Activated CD8-positive, alpha-beta T cell treated with anti-CD3 and anti-CD28 coated beads for 36 hours (primary cell): ENCODE measurements around the gene FBXO24. TPM values are rescaled to one million over a fixed set of nuclear protein-coding genes. Genes with fewer than 3 reads are reported as not detected.

Experiments used
- ATAC-seq: fragments of 200-7000 bp; cut with Tn5 transposase; one replicate; pipeline ENCODE4 v1.10.0; 2021; ENCODE audit warnings: mild to moderate bottlenecking, moderate library complexity
- CTCF ChIA-PET: fragments of 350-600 bp; sonication (Branson Sonifier 250); formaldehyde crosslinking; loops from one replicate; lab custom pipeline; 2021; ENCODE audit warnings: antibody characterized with exemption; lab: Charles Lee
- POLR2A ChIA-PET: fragments of 350-600 bp; sonication (Branson Sonifier 250); formaldehyde crosslinking; loops from one replicate; lab custom pipeline; 2021; ENCODE audit warnings: antibody characterized with exemption; lab: Charles Lee
- DNase-seq: peaks from one replicate; pipeline ENCODE4 v3.0.0-alpha.2; 2020
- H3K27ac Mint-ChIP-seq: one replicate; pipeline ENCODE4 v1.8.0; 2021; ENCODE audit warnings: mild to moderate bottlenecking, mixed read lengths
- H3K27me3 Mint-ChIP-seq: one replicate; pipeline ENCODE4 v1.8.0; 2021; ENCODE audit warnings: mixed read lengths
- H3K36me3 Mint-ChIP-seq: one replicate; pipeline ENCODE4 v1.8.0; 2021; ENCODE audit warnings: low read depth, mixed read lengths
- H3K4me1 Mint-ChIP-seq: one replicate; pipeline ENCODE4 v1.8.0; 2021; ENCODE audit warnings: low read depth, mixed read lengths
- H3K4me3 Mint-ChIP-seq: one replicate; pipeline ENCODE4 v1.8.0; 2021; ENCODE audit warnings: mild to moderate bottlenecking, moderate library complexity, mixed read lengths
- H3K9me3 Mint-ChIP-seq: one replicate; pipeline ENCODE4 v1.8.0; 2021; ENCODE audit warnings: mixed read lengths
- intact Hi-C: fragments of 100-400 bp; cut with micrococcal nuclease; formaldehyde crosslinking; loops from one replicate; pipeline ENCODE4 v1.10.0; 2022
- total RNA-seq, 2 experiments: library from RNA; stranded (reverse); gene quantifications; one replicate each; pipeline ENCODE4 v1.2.3, GENCODE V29; 2021
- TF ChIP-seq, protein P1 (sequence below): fragments of 200-600 bp; IDR thresholded peaks from one replicate; pipeline ENCODE4 v1.8.0; 2022; ENCODE audit warnings: antibody characterized with exemption, mild to moderate bottlenecking

FBXO24 gene
- total RNA-seq, 2 experiments from 2014 or later = 1.4 to 1.5 TPM

DNA sequence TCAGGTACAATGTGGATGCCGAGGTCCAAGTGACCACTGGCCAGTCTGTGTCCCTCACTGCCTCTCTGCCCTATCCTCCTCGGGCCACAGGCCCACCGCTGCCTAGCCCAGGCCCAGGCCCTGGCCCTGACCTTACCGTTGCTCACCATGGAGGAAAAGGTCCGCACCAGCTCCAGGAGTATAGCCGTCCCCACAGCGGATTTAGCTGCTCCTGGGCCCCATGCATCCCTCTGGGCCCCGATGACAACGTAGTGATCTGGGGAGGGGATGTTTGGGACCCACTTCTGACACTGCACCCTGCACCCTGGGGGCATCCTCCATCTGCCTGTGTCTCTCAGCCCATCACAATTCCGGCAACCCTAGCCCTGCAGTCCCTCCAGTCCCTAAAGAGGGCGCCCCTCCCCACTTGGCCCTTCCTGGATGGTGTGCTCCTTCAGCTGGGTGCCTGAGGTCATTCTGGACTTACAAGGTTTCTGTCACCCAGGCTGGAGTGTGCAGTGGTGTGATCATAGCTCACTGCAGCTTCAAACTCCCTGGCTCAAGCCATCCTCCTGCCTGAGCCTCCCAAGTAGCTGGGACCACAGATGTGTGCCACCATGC lies 43.1 kb downstream of the FBXO24 start:
- CTCF ChIA-PET = interaction anchor here (0.8 to 4.8 kb wide), 9 partner anchors 9 to 96 kb away, joined by 3 to 16 read pairs (median 5); partner anchors contain the start of genes FBXO24, GNB2 and POP7
- peaks cover 2% of the 10 kb centered on the region for H3K27me3 Mint-ChIP-seq
- ATAC-seq = no peak

DNA sequence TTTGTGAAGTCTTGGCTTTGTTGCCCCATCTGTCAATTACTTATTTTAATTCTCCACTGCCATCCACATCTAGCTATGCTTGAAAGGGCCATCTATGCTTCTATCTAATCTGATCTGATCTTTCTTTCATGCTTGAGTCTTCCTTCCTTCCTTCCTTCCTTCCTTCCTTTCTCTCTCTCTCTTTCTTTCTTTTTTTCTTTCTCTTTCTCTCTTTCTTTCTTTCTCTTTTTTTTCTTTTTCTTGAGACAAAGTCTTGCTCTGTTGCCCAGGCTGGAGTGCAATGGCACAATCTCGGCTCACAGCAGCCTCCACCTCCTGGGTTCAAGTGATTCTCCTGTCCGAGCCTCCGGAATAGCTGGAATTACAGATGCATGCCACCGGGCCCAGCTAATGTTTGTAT lies 43.9 kb downstream of the FBXO24 start:
- DNase-seq (no peak), ATAC-seq (no peak)
- H3K27me3 Mint-ChIP-seq = peaks cover 4% of the 10 kb centered on the region
- ChIA-PET POLR2A (interaction anchor here (0.9 to 2.1 kb wide), 5 partner anchors 16 to 221 kb away, joined by 3 to 5 read pairs (median 3); no protein-coding TSS in a partner anchor), CTCF (interaction anchor here (1.0 to 1.8 kb wide), 9 partner anchors 9 to 96 kb away, joined by 4 to 8 read pairs (median 5); partner anchors contain the start of genes FBXO24, GNB2, MOSPD3 and POP7)
- H3K27ac Mint-ChIP-seq = peak overlapping the region; percentile 51
- H3K4me1 Mint-ChIP-seq = peaks cover 36% of the 10 kb centered on the region
- TF ChIP-seq, protein P1, sequence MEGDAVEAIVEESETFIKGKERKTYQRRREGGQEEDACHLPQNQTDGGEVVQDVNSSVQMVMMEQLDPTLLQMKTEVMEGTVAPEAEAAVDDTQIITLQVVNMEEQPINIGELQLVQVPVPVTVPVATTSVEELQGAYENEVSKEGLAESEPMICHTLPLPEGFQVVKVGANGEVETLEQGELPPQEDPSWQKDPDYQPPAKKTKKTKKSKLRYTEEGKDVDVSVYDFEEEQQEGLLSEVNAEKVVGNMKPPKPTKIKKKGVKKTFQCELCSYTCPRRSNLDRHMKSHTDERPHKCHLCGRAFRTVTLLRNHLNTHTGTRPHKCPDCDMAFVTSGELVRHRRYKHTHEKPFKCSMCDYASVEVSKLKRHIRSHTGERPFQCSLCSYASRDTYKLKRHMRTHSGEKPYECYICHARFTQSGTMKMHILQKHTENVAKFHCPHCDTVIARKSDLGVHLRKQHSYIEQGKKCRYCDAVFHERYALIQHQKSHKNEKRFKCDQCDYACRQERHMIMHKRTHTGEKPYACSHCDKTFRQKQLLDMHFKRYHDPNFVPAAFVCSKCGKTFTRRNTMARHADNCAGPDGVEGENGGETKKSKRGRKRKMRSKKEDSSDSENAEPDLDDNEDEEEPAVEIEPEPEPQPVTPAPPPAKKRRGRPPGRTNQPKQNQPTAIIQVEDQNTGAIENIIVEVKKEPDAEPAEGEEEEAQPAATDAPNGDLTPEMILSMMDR = no peak
- H3K9me3 Mint-ChIP-seq = no peaks in the 10 kb centered on the region
- intact Hi-C loops = no loop called here
- no peak overlapping the region for H3K4me3 Mint-ChIP-seq
- H3K36me3 Mint-ChIP-seq = peaks cover 3% of the 10 kb centered on the region

More for the DNA sequence above, 43.1 kb downstream of the FBXO24 start:
- peaks cover 2% of the 10 kb centered on the region for H3K36me3 Mint-ChIP-seq
- no peak overlapping the region for H3K4me3 Mint-ChIP-seq
- H3K27ac Mint-ChIP-seq = no peak overlapping the region
- POLR2A ChIA-PET = interaction anchor here (0.8 to 2.1 kb wide), 6 partner anchors 10 to 222 kb away, joined by 3 to 5 read pairs (median 3); partner anchors contain the start of gene MOSPD3
- H3K9me3 Mint-ChIP-seq = no peaks in the 10 kb centered on the region
- H3K4me1 Mint-ChIP-seq = peaks cover 36% of the 10 kb centered on the region
- TF ChIP-seq, protein P1 = peak; percentile 29
- intact Hi-C loops = no loop called here
- peak; percentile 55 for DNase-seq

DNA sequence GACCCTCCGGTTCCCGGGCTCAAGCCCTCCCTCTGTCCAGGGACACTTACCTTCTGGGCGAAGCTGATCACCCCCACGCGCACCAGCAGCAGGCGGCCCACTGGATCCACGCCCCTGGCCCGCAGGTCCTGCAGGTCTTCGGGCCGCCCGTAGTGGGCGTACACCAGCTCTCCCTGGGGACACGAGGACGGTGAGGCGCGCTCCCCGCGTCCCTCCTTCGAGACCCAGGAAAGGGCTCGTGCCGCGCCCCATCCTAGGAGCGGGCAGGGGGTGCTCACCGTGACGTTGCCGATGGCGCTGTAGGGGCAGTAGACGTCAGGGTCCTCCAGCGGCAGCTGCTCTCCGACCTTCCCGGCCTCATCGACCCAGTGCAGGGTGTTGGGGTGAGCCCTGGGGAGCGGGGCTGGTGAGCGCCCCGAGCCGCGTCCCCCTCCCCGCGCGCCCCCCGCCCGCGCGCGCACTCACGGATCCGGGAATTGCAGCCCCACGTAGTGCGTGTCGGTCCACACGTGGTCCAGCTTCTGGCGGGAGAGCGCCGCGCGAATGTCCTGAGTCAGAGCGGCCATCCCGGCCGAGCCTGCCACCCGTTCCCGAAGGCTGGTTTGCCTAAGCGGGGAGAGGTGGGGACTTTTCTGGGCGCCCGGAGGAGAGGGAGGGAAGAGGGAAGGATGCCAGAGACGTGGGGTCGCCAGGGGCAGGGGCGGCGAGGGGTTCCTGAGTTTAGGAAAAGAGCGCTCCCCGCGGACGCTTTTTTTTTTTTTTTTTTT lies 47.0 kb downstream of the FBXO24 start:
- CTCF ChIA-PET = interaction anchor here (0.9 to 4.2 kb wide), 17 partner anchors 7 to 219 kb away, joined by 3 to 46 read pairs (median 6); partner anchors contain the start of genes FBXO24, GIGYF1, LRCH4 and MOSPD3
- Mint-ChIP-seq H3K36me3 (peaks cover 6% of the 10 kb centered on the region), H3K4me3 (peak overlapping the region; percentile 82), H3K27me3 (peaks cover 4% of the 10 kb centered on the region), H3K4me1 (peaks cover 23% of the 10 kb centered on the region), H3K9me3 (no peaks in the 10 kb centered on the region), H3K27ac (peak overlapping the region; percentile 93)
- peak; percentile 77 for ATAC-seq
- intact Hi-C loops = no loop called here
- TF ChIP-seq, protein P1 = peak; percentile 51
- POLR2A ChIA-PET = interaction anchor here (0.5 to 1.3 kb wide), 9 partner anchors 17 to 576 kb away, joined by 3 to 4 read pairs (median 3); partner anchors contain the start of genes MOSPD3 and POP7
- peak; percentile 73 for DNase-seq

DNA sequence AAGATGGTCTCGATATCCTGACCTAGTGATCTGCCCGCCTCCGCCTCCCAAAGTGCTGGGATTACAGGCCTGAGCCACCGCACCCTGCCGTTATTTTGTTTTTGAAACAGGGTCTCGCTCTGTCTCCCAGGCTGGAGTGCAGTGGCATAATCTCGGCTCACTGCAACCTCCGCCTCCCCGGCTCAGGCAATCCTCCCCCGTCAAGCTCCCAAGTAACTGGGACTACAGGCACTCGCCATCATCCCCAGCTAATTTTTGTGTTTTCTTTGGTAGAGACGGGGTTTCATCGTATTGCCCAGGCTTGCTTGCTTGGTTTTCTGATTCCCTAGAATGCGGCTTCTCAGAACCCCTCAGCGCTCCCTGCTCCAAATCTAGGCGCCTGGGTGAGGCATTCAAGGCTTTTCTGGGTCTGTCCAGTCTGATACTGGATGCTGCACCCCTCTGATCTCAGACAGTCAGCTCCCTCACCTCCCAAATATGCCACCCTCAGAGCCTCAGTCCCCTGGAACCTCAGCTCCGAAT lies 53.9 kb downstream of the FBXO24 start:
- no peak for DNase-seq
- TF ChIP-seq, protein P1 = no peak
- no peaks in the 10 kb centered on the region for H3K9me3 Mint-ChIP-seq
- H3K4me1 Mint-ChIP-seq = no peaks in the 10 kb centered on the region
- CTCF ChIA-PET = interaction anchor here (0.5 to 1.9 kb wide), 2 partner anchors 10 to 176 kb away, joined by 3 to 6 read pairs; no protein-coding TSS in a partner anchor
- POLR2A ChIA-PET = interaction anchor here (0.6 to 0.7 kb wide), 3 partner anchors 12 to 57 kb away, joined by 3 read pairs; no protein-coding TSS in a partner anchor
- no peak overlapping the region for H3K4me3 Mint-ChIP-seq
- intact Hi-C loops = no loop called here
- H3K27me3 Mint-ChIP-seq = no peaks in the 10 kb centered on the region
- H3K27ac Mint-ChIP-seq = no peak overlapping the region
- ATAC-seq = no peak
- H3K36me3 Mint-ChIP-seq = peaks cover 3% of the 10 kb centered on the region
